Liver (tissue), 9 donors: ENCODE measurements around the gene CSTPP1. TPM values are rescaled to one million over a fixed set of nuclear protein-coding genes. Genes with fewer than 3 reads are reported as not detected.

Experiments used
- DNase-seq: peaks from one replicate; pipeline ENCODE4 v3.0.0-alpha.2; 2017; ENCODE audit warnings: low spot score
- H3K27ac ChIP-seq, 2 donors: one replicate each; pipeline ENCODE4 v1.7.0; 2013; ENCODE audit warnings: inconsistent platforms in 2 of 2, low read length in 2 of 2, control low read depth in 1 of 2, low read depth in 1 of 2, mild to moderate bottlenecking in 1 of 2
- H3K27me3 ChIP-seq, 4 donors: one replicate each; pipeline versions ENCODE4 v1.6.1 to v1.7.0; 2013; ENCODE audit warnings: low read length in 3 of 4, inconsistent platforms in 1 of 4, mild to moderate bottlenecking in 1 of 4, moderate library complexity in 1 of 4; ENCODE audit not compliant: control insufficient read depth in 4 of 4, insufficient read depth in 4 of 4
- H3K36me3 ChIP-seq, 4 donors: one replicate each; pipeline versions ENCODE4 v1.6.1 to v1.7.0; 2013; ENCODE audit warnings: low read length in 3 of 4, mild to moderate bottlenecking in 3 of 4, low read depth in 1 of 4, moderate library complexity in 1 of 4; ENCODE audit not compliant: control insufficient read depth in 4 of 4, insufficient read depth in 3 of 4
- H3K4me1 ChIP-seq, 4 donors: one replicate each; pipeline versions ENCODE4 v1.6.1 to v1.7.0; 2013; ENCODE audit warnings: low read length in 3 of 4, mild to moderate bottlenecking in 3 of 4, moderate library complexity in 1 of 4; ENCODE audit not compliant: control insufficient read depth in 4 of 4, insufficient read depth in 4 of 4
- H3K4me3 ChIP-seq, 3 donors: one replicate each; pipeline versions ENCODE4 v1.6.1 to v1.7.0; 2013; ENCODE audit warnings: low read length in 3 of 3, control low read depth in 1 of 3, low read depth in 1 of 3, mild to moderate bottlenecking in 1 of 3
- H3K9ac ChIP-seq, 2 donors: one replicate each; pipeline ENCODE4 v1.7.0; 2013; ENCODE audit warnings: low read length in 2 of 2, mild to moderate bottlenecking in 2 of 2, moderate library complexity in 2 of 2, control low read depth in 1 of 2, low read depth in 1 of 2
- H3K9me3 ChIP-seq, 4 donors: one replicate each; pipeline versions ENCODE4 v1.6.1 to v1.7.0; 2013; ENCODE audit warnings: low read length in 3 of 4; ENCODE audit not compliant: control insufficient read depth in 4 of 4
- CTCF ChIP-seq: fragments of 150-350 bp; IDR thresholded peaks from 2 replicates; pipeline ENCODE4 v1.5.1; 2017; ENCODE audit warnings: improper control_type of control experiment, low read depth, low read length; ENCODE audit not compliant: missing input control
- FOXA1 ChIP-seq: IDR thresholded peaks from 2 replicates; pipeline ENCODE4 v1.6.1; 2016; ENCODE audit warnings: antibody characterized with exemption
- HNF4A ChIP-seq, 2 donors: conservative IDR thresholded peaks; 2 replicates each; pipeline ENCODE4 v1.6.1; 2016; ENCODE audit warnings: antibody characterized with exemption in 2 of 2, mild to moderate bottlenecking in 2 of 2
- HNF4G ChIP-seq: IDR thresholded peaks from 2 replicates; pipeline ENCODE4 v1.6.1; 2016; ENCODE audit warnings: antibody characterized with exemption
- JUND ChIP-seq, 2 donors: IDR thresholded peaks; 2 replicates each; pipeline ENCODE4 v1.6.1; 2016; ENCODE audit warnings: antibody characterized with exemption in 2 of 2
- NR2F2 ChIP-seq: IDR thresholded peaks from 2 replicates; pipeline ENCODE4 v1.6.1; 2016; ENCODE audit warnings: antibody characterized with exemption
- SP1 ChIP-seq: IDR thresholded peaks from 2 replicates; pipeline ENCODE4 v1.6.1; 2018; ENCODE audit warnings: antibody characterized with exemption, mild to moderate bottlenecking
- TAF1 ChIP-seq: conservative IDR thresholded peaks from 2 replicates; pipeline ENCODE4 v1.6.1; 2016; ENCODE audit warnings: antibody characterized with exemption, mild to moderate bottlenecking
- WGBS: extraction: QIAGEN DNeasy Blood & Tissue Kit; methylation state at CpG from one replicate; pipeline ENCODE4 v1.1.7; 2013; 5-methylcytosine and 5-hydroxymethylcytosine counted together
- polyA plus RNA-seq, 2 donors: library from polyadenylated mRNA; stranded (reverse) in 1 of 2; unstranded in 1 of 2; fragments of 200-250 nt in 1 of 2; fragments of >200 nt in 1 of 2; fragmentation: Nextera tagmentation in 1 of 2; extraction: Ambion mirVana in 1 of 2; gene quantifications; one replicate each; pipeline versions ENCODE4 v1.2.1 to v1.2.3, GENCODE V29; 2013 to 2015
- total RNA-seq, 2 donors: library from RNA; depleted of rRNA; stranded (reverse); fragments of >200 nt; gene quantifications; one replicate each; pipeline ENCODE4 v1.2.3, GENCODE V29; 2014
- TF ChIP-seq, protein P1 (sequence below): IDR thresholded peaks from 2 replicates; pipeline ENCODE4 v1.6.1; 2016; ENCODE audit warnings: antibody characterized with exemption
- donor health status: healthy.
- donor health status: healthy.
- donor health status: healthy.
- donor health status: healthy.
- donor health status: healthy.

The CSTPP1 gene
- total and polyA plus RNA-seq, 4 donors, result 5.4 to 6.6 (median 5.7) TPM

- no peak for DNase-seq
- Histone ChIP-seq H3K36me3 (peaks cover 0 to 2% (median 0%) of the 10 kb centered on the region in 4 donors), H3K27me3 (no peaks in the 10 kb centered on the region), H3K4me1 (no peaks in the 10 kb centered on the region), H3K9ac (no peak overlapping the region), H3K27ac (no peak overlapping the region), H3K9me3 (peaks cover 0 to 2% (median 0%) of the 10 kb centered on the region in 4 donors), H3K4me3 (no peak overlapping the region)
- WGBS, result 87% methylated on average over 3 of the region's 3 CpGs
- TF ChIP-seq HNF4A (conservative IDR thresholded peaks at IDR 0.05) (no peak), JUND (IDR thresholded peaks at IDR 0.05) (peak in 1 of 2 donors; percentile 26)
These were observed 119.8 kb downstream of the CSTPP1 start for GRCh38 chr11:47056261-47056915.

DNA sequence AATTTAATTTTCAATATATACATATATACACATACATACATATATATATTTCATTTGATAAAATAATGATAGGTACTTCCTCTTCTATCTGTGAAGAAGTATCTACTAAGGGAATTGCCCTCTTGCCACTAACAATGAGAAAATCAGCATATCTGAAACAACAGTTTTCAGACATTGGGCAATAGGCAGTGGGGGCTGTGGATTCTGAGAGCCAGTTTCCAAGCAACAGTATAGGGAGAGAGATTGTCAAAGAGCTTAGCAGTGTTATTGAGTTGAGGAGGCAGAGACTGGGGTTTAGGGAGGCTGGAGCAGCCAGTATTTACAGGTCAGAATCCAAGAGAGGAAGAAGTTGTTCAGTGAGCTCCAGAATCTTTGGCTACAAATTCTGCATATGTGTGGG lies 120.8 kb downstream of the CSTPP1 start:
- TF ChIP-seq JUND (IDR thresholded peaks at IDR 0.05) (no peak), HNF4A (conservative IDR thresholded peaks at IDR 0.05) (no peak), FOXA1 (no peak), SP1 (no peak), CTCF (no peak), TAF1 (no peak), HNF4G (no peak)
- TF ChIP-seq, protein P1, sequence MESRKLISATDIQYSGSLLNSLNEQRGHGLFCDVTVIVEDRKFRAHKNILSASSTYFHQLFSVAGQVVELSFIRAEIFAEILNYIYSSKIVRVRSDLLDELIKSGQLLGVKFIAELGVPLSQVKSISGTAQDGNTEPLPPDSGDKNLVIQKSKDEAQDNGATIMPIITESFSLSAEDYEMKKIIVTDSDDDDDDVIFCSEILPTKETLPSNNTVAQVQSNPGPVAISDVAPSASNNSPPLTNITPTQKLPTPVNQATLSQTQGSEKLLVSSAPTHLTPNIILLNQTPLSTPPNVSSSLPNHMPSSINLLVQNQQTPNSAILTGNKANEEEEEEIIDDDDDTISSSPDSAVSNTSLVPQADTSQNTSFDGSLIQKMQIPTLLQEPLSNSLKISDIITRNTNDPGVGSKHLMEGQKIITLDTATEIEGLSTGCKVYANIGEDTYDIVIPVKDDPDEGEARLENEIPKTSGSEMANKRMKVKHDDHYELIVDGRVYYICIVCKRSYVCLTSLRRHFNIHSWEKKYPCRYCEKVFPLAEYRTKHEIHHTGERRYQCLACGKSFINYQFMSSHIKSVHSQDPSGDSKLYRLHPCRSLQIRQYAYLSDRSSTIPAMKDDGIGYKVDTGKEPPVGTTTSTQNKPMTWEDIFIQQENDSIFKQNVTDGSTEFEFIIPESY, result no peak
- no peak for DNase-seq
- H3K27ac ChIP-seq, result no peak overlapping the region
- H3K9ac ChIP-seq, result no peak overlapping the region
- H3K4me1 ChIP-seq, result no peaks in the 10 kb centered on the region
- H3K27me3 ChIP-seq, result no peaks in the 10 kb centered on the region
- no peak overlapping the region for H3K4me3 ChIP-seq
- peaks cover 0 to 2% (median 0%) of the 10 kb centered on the region in 4 donors for H3K9me3 ChIP-seq
- H3K36me3 ChIP-seq, result peaks cover 0 to 2% (median 0%) of the 10 kb centered on the region in 4 donors

GRCh38 chr11:47060807-47061206 lies 124.2 kb downstream of the CSTPP1 start:
- Histone ChIP-seq H3K4me1 (no peaks in the 10 kb centered on the region), H3K4me3 (no peak overlapping the region), H3K9ac (no peak overlapping the region), H3K9me3 (peaks cover 0 to 2% (median 0%) of the 10 kb centered on the region in 4 donors), H3K36me3 (peaks cover 0 to 2% (median 0%) of the 10 kb centered on the region in 4 donors), H3K27me3 (no peaks in the 10 kb centered on the region), H3K27ac (no peak overlapping the region)
- no peak for TF ChIP-seq NR2F2
- 78% methylated on average over 2 of the region's 2 CpGs for WGBS
- DNase-seq, result no peak
